HEK293 (cell line): ENCODE results near the gene R3HDM4.

Experiments
- IKZF3 ChIP-seq: fragments of 450-650 bp; IDR thresholded peaks from 2 replicates; pipeline ENCODE4 v1.5.0; 2018; ENCODE audit warnings: missing biosample characterization, mild to moderate bottlenecking, missing genetic modification characterization, moderate library complexity
- KLF16 ChIP-seq: fragments of 450-650 bp; formaldehyde crosslinking; IDR thresholded peaks from 2 replicates; pipeline ENCODE4 v1.5.1; 2017; ENCODE audit warnings: missing biosample characterization, missing genetic modification characterization
- KLF9 ChIP-seq: fragments of 450-650 bp; formaldehyde crosslinking; IDR thresholded peaks from 2 replicates; pipeline ENCODE4 v1.5.1; 2016; ENCODE audit warnings: missing biosample characterization, missing genetic modification characterization, low read depth
- PATZ1 ChIP-seq: fragments of 450-650 bp; formaldehyde crosslinking; IDR thresholded peaks from 2 replicates; pipeline ENCODE4 v1.5.1; 2016; ENCODE audit warnings: missing biosample characterization, missing genetic modification characterization
- PRDM10 ChIP-seq: fragments of 450-650 bp; formaldehyde crosslinking; IDR thresholded peaks from 2 replicates; pipeline ENCODE4 v1.5.1; 2016; ENCODE audit warnings: missing biosample characterization, missing genetic modification characterization
- TCF7L2 ChIP-seq: IDR thresholded peaks from 2 replicates; pipeline ENCODE4 v1.6.1; 2011; ENCODE audit warnings: low read depth, mild to moderate bottlenecking, inconsistent platforms, low read length, moderate library complexity, borderline replicate concordance
- YY1 ChIP-seq: fragments of 450-650 bp; formaldehyde crosslinking; IDR thresholded peaks from 2 replicates; pipeline ENCODE4 v1.5.1; 2018; ENCODE audit warnings: missing biosample characterization, missing genetic modification characterization
- ZBTB26 ChIP-seq: fragments of 450-650 bp; formaldehyde crosslinking; optimal IDR thresholded peaks from 2 replicates; pipeline ENCODE3; 2016; ENCODE audit warnings: missing biosample characterization, mild to moderate bottlenecking, missing genetic modification characterization
- ZBTB48 ChIP-seq: fragments of 450-650 bp; formaldehyde crosslinking; IDR thresholded peaks from 2 replicates; pipeline ENCODE4 v1.5.1; 2016; ENCODE audit warnings: missing biosample characterization, missing genetic modification characterization
- ZNF121 ChIP-seq: fragments of 450-650 bp; formaldehyde crosslinking; IDR thresholded peaks from 2 replicates; pipeline ENCODE4 v1.5.1; 2016; ENCODE audit warnings: missing biosample characterization, missing genetic modification characterization
- ZNF146 ChIP-seq: fragments of 450-650 bp; formaldehyde crosslinking; IDR thresholded peaks from 2 replicates; pipeline ENCODE4 v1.5.1; 2016; ENCODE audit warnings: missing biosample characterization, missing genetic modification characterization
- ZNF19 ChIP-seq: fragments of 450-650 bp; formaldehyde crosslinking; IDR thresholded peaks from 2 replicates; pipeline ENCODE4; 2016; ENCODE audit warnings: missing biosample characterization, missing genetic modification characterization, low read depth
- ZNF211 ChIP-seq: fragments of 450-650 bp; formaldehyde crosslinking; IDR thresholded peaks from 2 replicates; pipeline ENCODE4 v1.5.1; 2016; ENCODE audit warnings: low read depth, missing biosample characterization, missing genetic modification characterization
- ZNF248 ChIP-seq: fragments of 450-650 bp; formaldehyde crosslinking; IDR thresholded peaks from 2 replicates; pipeline ENCODE4 v1.5.1; 2017; ENCODE audit warnings: missing biosample characterization, missing genetic modification characterization
- ZNF26 ChIP-seq: fragments of 450-650 bp; formaldehyde crosslinking; IDR thresholded peaks from 2 replicates; pipeline ENCODE4 v1.5.1; 2016; ENCODE audit warnings: missing biosample characterization, missing genetic modification characterization
- ZNF335 ChIP-seq: fragments of 450-650 bp; formaldehyde crosslinking; conservative IDR thresholded peaks from 2 replicates; pipeline ENCODE4 v1.5.1; 2016; ENCODE audit warnings: missing biosample characterization, missing genetic modification characterization
- ZNF341 ChIP-seq: fragments of 450-650 bp; formaldehyde crosslinking; IDR thresholded peaks from 2 replicates; pipeline ENCODE4; 2016; ENCODE audit warnings: low read depth, missing biosample characterization, missing genetic modification characterization
- ZNF362 ChIP-seq: fragments of 450-650 bp; formaldehyde crosslinking; IDR thresholded peaks from 2 replicates; pipeline ENCODE4 v1.5.1; 2016; ENCODE audit warnings: missing biosample characterization, missing genetic modification characterization
- ZNF514 ChIP-seq: fragments of 450-650 bp; formaldehyde crosslinking; IDR thresholded peaks from 2 replicates; pipeline ENCODE4 v1.5.1; 2016; ENCODE audit warnings: missing biosample characterization, missing genetic modification characterization
- ZNF621 ChIP-seq: fragments of 450-650 bp; formaldehyde crosslinking; IDR thresholded peaks from 2 replicates; pipeline ENCODE4 v1.5.1; 2017; ENCODE audit warnings: missing biosample characterization, missing genetic modification characterization
- ZNF624 ChIP-seq: fragments of 450-650 bp; formaldehyde crosslinking; IDR thresholded peaks from 2 replicates; pipeline ENCODE4 v1.5.1; 2017; ENCODE audit warnings: missing biosample characterization, missing genetic modification characterization
- ZNF626 ChIP-seq: fragments of 450-650 bp; sonication (Bioruptor Pico); formaldehyde crosslinking; IDR thresholded peaks from 2 replicates; pipeline ENCODE4 v1.5.1; 2018; ENCODE audit warnings: missing biosample characterization, missing genetic modification characterization, inconsistent platforms
- ZNF629 ChIP-seq: fragments of 450-650 bp; formaldehyde crosslinking; IDR thresholded peaks from 2 replicates; pipeline ENCODE4 v1.5.1; 2017; ENCODE audit warnings: missing biosample characterization, missing genetic modification characterization
- ZNF645 ChIP-seq: fragments of 450-650 bp; formaldehyde crosslinking; IDR thresholded peaks from 2 replicates; pipeline ENCODE4; 2016; ENCODE audit warnings: missing biosample characterization, missing genetic modification characterization
- ZNF658 ChIP-seq: fragments of 450-650 bp; formaldehyde crosslinking; IDR thresholded peaks from 2 replicates; pipeline ENCODE4; 2016; ENCODE audit warnings: missing biosample characterization, missing genetic modification characterization
- ZNF768 ChIP-seq: fragments of 450-650 bp; formaldehyde crosslinking; IDR thresholded peaks from 2 replicates; pipeline ENCODE4 v1.5.1; 2018; ENCODE audit warnings: missing biosample characterization, mild to moderate bottlenecking, missing genetic modification characterization
- ZNF843 ChIP-seq: fragments of 450-650 bp; formaldehyde crosslinking; IDR thresholded peaks from 2 replicates; pipeline ENCODE4 v1.5.1; 2016; ENCODE audit warnings: missing biosample characterization, missing genetic modification characterization
- ZXDB ChIP-seq: fragments of 450-650 bp; formaldehyde crosslinking; IDR thresholded peaks from 2 replicates; pipeline ENCODE4 v1.5.1; 2016; ENCODE audit warnings: missing biosample characterization, missing genetic modification characterization

The R3HDM4 gene

GRCh38 chr19:892894-893689 lies 19.9 kb downstream of the R3HDM4 start, which contains the start of the genes MED16 and RNU6-9 (continued):
- TF ChIP-seq ZNF621 (no peak), ZBTB26 (peak; percentile 44), ZNF26 (tag by site-specific recombination) (no peak), ZNF211 (tag by site-specific recombination) (no peak), ZNF341 (tag by site-specific recombination) (no peak), ZXDB (tag by site-specific recombination) (peak; percentile 70), ZNF626 (no peak), ZNF658 (tag by site-specific recombination) (no peak), ZNF629 (tag by site-specific recombination) (peak; percentile 67), ZNF335 (tag by site-specific recombination) (0 out of 2 replicates have a peak, but pooled peaks have one; percentile 29), ZNF514 (tag by site-specific recombination) (no peak), KLF16 (tag by site-specific recombination) (peak; percentile 63; the same call in 1 of the 2 replicates), KLF9 (peak; percentile 77), YY1 (tag by site-specific recombination) (peak; percentile 69), IKZF3 (tag by site-specific recombination) (no peak), PATZ1 (no peak), ZNF624 (no peak), ZBTB48 (tag by site-specific recombination) (no peak), ZNF121 (tag by site-specific recombination) (peak; percentile 72; the same call in 1 of the 2 replicates), ZNF146 (no peak), ZNF248 (tag by site-specific recombination) (no peak), ZNF362 (tag by site-specific recombination) (peak; percentile 36; the same call in 1 of the 2 replicates), ZNF19 (tag by site-specific recombination) (no peak), ZNF645 (tag by site-specific recombination) (no peak), TCF7L2 (no peak), ZNF768 (no peak), PRDM10 (peak; percentile 37; the same call in 1 of the 2 replicates), ZNF843 (tag by site-specific recombination) (0 out of 2 replicates have a peak, but pooled peaks have one; percentile 16)
